K562 (cell line): ENCODE data around the gene UBE3D.

Source experiments
- BCL6 ChIP-seq: fragments of 250-450 bp; sonication (Bioruptor Pico); IDR thresholded peaks from 2 replicates; pipeline ENCODE4 v1.4.0; 2020
- CTCF ChIP-seq, 3 experiments: IDR thresholded peaks in 2 of 3; conservative IDR thresholded peaks in 1 of 3; 2 replicates each; pipeline ENCODE4 v1.5.1; 2011 to 2012; ENCODE audit warnings: low read length in 3 of 3, mild to moderate bottlenecking in 3 of 3, control low read depth in 2 of 3, improper control_type of control experiment in 1 of 3, inconsistent platforms in 1 of 3, low read depth in 1 of 3, mixed read lengths in 1 of 3, moderate library complexity in 1 of 3; ENCODE audit not compliant: insufficient read depth in 2 of 3
- EHMT2 ChIP-seq: fragments of 450-650 bp; IDR thresholded peaks from 2 replicates; pipeline ENCODE4 v1.6.1; 2018; ENCODE audit warnings: antibody characterized with exemption
- POLR2A ChIP-seq: fragments of 450-650 bp; conservative IDR thresholded peaks from 2 replicates; pipeline ENCODE4 v1.6.1; 2016
- TCF7L2 ChIP-seq: fragments of 150-350 bp; IDR thresholded peaks from 2 replicates; pipeline ENCODE4 v1.6.1; 2016; ENCODE audit warnings: low read depth, mild to moderate bottlenecking, low read length, moderate library complexity
- ZBTB26 ChIP-seq: fragments of 450-650 bp; formaldehyde crosslinking; IDR thresholded peaks from 2 replicates; pipeline ENCODE4 v1.4.0; 2022; ENCODE audit warnings: missing genetic modification characterization
- ZNF239 ChIP-seq: fragments of 250-450 bp; sonication (Bioruptor Pico); IDR thresholded peaks from 2 replicates; pipeline ENCODE4 v1.4.0; 2020; ENCODE audit warnings: mild to moderate bottlenecking
- ZNF263 ChIP-seq: sonication (generic); formaldehyde crosslinking; IDR thresholded peaks from 2 replicates; pipeline ENCODE4 v1.8.0; 2022; ENCODE audit warnings: mild to moderate bottlenecking, missing genetic modification reagents, borderline replicate concordance
- ZNF3 ChIP-seq: fragments of 250-450 bp; sonication (Bioruptor Pico); IDR thresholded peaks from 2 replicates; pipeline ENCODE4 v1.5.0; 2021; ENCODE audit warnings: mild to moderate bottlenecking, moderate library complexity

GRCh38 chr6:83008626-83009025 lies 57.0 kb downstream of the UBE3D start:
- TF ChIP-seq TCF7L2 (no peak), CTCF (IDR thresholded peaks at IDR 0.05 in 2 of 3, conservative IDR thresholded peaks at IDR 0.05 in 1 of 3; ENCODE audit: insufficient read depth in 2 of 3, low read depth in 1 of 3, low read length in 3 of 3) (no peak), ZBTB26 (CRISPR knock-in tag) (no peak), ZNF263 (CRISPR knock-in tag) (no peak), POLR2A (no peak), ZNF239 (CRISPR knock-in tag) (no peak), ZNF3 (CRISPR knock-in tag) (no peak), BCL6 (CRISPR knock-in tag) (no peak), EHMT2 (no peak)
